ENCODE data around the gene APOO. TPM values are rescaled to one million over a fixed set of nuclear protein-coding genes. Genes with fewer than 3 reads are reported as not detected.
"Not testable (repeated sequence)": the region's sequence is repeated elsewhere in the genome, so short reads cannot be mapped to it uniquely, and the experiment has no call there.

The APOO gene
- total RNA-seq, 1 donor from 2014 or later: 38.6 TPM

DNA sequence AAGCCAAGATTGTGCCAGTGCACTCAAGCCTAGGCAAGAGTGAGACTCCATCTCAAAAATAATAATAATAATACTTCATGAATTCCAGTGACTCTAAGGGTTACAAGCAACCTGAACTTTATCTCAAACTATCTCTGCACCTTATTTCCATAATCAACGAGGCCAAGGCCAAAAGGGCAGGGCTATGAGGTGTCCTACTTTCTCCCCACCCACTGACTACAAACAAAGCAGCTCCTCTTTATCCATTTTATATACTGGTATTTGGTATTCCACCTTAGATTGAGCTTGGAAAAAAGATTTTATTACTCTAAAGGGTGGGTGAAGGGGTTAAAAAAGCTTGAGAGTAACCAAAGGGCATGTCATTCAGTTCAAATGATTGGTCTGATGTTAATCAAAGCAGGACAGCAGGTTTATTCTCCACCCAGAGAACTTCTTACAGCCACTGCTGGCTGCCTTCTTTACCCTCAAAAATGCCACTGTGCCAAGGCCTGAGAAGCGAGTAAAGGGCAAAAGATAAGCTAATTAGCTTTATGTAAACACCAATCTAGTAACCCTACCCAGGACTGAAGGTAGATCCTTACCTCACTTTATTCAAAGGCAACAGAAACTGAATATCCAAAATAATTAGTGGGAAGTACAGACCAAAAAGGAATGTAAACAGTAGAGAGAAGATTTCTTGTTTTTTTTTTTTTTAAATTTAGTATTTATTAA lies 28.2 kb downstream of the APOO start:
- no peak for ATAC-seq
- DNase-seq (ENCODE audit: low spot score): no peak
- intact Hi-C loops (cut with DNase I): no loop called here

DNA sequence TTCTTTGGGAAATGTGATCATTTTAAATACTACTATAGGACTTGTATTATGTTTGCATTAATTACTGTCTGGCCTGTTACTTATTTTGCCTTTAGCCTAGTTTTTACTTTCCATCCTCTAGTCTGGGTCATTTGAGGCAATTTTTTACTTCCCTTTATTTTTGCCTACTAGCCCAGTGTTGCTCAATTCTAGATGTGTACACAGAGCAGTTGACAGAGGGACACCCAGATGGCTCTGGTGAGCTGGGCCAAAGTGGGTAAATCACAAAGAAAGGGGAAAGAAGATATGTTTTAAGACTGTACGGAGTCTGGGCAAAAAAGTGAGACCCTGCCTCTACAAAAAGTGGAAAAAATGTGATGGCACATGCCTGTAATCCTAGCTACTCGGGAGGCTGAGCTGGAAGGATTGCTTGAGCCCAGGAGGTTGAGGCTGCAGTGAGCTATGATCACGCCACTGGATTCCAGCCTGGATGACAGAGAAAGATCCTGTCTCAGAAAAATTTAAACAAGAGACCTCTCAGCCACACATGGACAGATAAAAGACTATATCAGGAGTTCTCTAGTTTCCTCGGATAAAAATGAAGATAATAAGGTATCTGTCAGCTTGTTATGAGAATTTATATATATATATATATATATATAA lies 35.7 kb downstream of the APOO start:
- ATAC-seq: peak; percentile 61
- DNase-seq (ENCODE audit: low spot score): no peak
- intact Hi-C loops (cut with DNase I): no loop called here

DNA sequence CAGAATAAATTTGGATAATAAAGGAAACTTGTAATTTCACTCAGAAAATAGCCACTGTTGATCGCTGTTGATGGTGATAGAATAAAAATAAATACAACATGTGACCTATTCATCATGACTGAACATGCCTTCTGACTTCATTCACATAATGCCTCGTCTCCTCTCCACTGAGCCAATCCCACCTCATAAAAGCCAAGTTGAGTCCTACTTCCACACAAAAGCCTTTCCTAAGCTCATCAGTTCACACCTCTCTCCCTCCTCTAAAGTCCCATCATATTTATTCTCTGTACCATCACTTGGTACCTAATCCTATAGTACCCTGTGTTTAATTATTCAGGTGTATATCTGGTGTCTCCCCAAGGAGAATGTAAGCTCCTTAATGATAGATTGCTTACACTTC lies 37.7 kb downstream of the APOO start:
- DNase-seq (ENCODE audit: low spot score): no peak
- no peak for ATAC-seq
- intact Hi-C loops (cut with DNase I): no loop called here

DNA sequence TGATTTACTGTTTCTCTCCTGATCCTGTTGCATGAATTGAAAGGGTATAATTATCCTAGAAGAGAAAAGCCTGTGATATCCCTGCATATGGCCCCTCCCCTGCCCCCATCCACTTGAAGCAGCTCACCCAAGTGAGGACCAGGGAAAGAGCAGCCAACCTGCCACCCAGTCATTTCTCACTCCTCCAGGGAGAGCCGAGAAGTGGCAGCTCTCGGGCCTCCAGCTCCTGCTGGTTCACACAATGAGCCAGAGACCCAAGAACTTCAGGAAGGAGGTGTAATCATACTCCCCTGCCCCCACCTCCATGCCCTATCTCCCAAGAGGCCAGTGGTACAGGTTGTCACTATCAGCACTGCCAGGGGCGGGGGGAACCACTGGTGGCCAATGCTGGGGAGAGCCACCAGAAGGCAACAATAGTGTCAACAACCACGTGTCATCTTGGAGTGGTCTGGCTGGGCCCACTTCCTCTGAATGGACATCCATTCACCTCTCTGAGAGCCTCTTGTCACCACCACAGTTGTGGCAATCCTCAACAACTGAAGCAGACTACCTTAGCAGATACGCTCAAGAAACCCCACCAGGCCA lies 42.9 kb downstream of the APOO start:
- ATAC-seq: no peak
- intact Hi-C loops (cut with DNase I): no loop called here

DNA sequence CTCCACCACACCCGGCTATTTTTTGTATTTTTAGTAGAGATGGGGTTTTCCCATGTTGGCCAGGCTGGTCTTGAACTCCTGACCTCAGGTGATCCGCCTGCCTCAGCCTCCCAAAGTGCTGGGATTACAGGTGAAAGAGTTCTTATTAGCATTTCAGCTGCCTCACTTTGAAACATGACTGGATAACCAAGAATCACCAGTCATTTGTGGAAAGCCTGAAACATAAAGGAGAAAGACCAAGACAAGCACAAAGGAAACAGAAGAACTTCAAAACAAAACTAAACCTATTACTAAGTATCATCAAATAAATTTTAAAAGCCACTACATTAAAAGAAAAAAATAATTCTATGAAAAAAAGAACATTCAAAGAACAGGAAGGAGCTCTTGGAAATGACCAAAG lies 45.8 kb downstream of the APOO start:
- ATAC-seq; intact Hi-C loops (cut with DNase I); DNase-seq (ENCODE audit: low spot score): not testable (repeated sequence)

More for the DNA sequence above, 42.9 kb downstream of the APOO start:
- DNase-seq (ENCODE audit: low spot score): no peak

DNA sequence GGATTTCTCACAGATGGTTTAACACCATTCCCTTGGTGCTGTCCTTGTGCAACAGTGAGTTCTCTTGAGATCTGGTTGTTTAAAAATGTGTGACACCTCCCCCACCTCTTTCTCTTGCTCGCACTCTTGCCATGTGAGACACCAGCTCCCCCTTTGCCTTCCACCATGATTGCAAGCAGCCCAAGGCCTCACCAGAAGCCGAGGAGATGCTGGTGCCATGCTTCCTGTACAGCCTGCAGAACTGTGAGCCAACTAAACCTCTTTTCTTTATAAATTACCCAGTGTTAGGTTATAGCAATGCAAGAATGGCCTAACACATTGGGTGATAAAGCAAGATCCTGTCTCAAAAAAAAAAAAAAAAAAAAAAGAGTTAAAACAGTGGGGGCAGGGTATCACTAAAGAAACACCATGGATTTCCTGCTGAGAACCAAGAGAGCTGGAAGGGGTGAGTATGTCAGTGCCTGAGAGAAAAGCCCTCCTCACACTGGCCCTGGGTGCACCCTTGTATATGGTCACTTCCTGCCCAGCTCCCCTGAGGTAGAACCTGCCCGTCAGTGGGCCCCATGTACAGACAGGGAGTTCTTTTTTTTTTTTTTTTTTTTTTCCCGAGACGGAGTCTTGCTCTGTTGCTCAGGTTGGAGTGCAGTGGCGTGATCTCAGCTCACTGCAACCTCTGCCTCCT lies 46.4 kb downstream of the APOO start:
- ATAC-seq: no peak
- intact Hi-C loops (cut with DNase I): no loop called here
- no peak for DNase-seq (ENCODE audit: low spot score)

DNA sequence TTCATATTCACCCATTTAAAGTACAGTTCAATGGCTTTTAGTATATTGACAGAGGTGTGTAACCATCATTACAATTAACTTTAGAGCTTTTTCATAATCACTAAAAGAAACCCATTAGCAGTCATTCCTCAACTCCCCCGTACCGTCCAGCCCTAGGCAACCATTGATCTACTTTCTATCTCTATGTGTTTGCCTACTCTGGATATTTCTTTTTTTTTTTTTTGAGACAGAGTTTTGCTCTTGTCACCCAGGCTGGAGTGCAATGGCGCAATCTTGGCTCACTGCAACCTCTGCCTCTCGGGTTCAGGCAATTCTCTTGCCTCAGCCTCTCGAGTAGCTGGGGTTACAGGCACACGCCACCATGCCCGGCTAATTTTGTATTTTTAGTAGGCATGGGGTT lies 48.5 kb downstream of the APOO start:
- intact Hi-C loops (cut with DNase I); DNase-seq (ENCODE audit: low spot score); ATAC-seq: not testable (repeated sequence)

DNA sequence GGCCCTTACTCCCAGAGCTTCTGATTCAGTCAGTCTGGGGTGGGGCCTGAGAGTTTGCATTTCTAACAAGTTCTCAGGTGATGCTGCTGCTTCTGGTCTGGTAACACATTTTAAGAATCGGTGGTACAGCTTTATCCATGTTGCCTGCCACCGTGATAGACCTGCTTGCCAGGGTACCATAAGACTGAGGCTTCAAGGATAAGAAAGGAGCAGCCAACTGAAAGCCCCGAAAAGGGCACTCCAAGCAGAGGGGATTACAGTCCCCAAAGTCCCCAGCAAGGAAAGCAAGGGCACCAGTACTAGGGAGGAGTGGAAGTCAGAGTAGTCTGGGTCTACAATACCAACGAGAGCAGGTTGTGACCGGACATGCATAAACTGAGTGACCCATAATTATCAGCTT lies 49.8 kb downstream of the APOO start:
- intact Hi-C loops (cut with DNase I): no loop called here
- ATAC-seq: no peak
- DNase-seq (ENCODE audit: low spot score): no peak

DNA sequence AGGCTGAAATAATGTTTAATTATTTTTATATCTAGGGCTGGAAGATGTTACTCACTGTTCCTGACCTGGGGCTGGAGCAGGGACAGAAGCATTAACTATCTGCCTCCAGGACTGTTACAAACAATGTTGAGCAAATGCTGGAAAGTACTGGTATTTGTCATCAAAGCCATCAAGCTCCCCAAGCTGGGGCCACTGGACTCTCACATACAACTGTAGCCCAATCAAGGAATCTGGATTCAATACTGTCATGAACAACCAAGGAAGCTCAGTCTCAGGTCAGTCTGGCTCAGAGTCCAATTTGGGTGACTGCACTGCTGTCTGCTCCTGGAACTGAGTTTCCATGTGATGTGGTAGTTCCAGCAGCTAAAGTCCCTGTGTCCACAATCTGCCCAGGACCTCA lies 50.4 kb downstream of the APOO start:
- no peak for ATAC-seq

DNA sequence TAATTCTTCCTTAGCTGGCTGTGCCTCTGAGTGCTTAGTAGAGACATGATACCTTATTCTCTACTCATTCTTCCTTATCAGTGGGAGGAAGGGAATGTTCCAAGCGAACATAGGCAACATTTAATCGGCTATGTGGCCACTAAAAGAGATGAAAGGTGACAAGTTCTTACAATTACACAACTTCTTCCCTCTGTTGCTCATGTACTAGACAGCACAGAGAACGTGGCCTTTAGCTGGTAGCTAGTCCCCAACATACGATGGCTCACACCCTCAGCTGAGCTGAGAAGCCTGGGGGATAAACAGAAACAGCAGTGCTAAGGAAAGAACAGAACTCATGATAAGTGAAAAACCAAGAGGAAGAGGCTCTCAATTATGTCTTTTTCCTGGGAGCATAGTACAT lies 52.2 kb downstream of the APOO start:
- intact Hi-C loops (cut with DNase I): no loop called here
- no peak for ATAC-seq
- no peak for DNase-seq (ENCODE audit: low spot score)

More for the DNA sequence above, 50.4 kb downstream of the APOO start:
- intact Hi-C loops (cut with DNase I): no loop called here
- no peak for DNase-seq (ENCODE audit: low spot score)

DNA sequence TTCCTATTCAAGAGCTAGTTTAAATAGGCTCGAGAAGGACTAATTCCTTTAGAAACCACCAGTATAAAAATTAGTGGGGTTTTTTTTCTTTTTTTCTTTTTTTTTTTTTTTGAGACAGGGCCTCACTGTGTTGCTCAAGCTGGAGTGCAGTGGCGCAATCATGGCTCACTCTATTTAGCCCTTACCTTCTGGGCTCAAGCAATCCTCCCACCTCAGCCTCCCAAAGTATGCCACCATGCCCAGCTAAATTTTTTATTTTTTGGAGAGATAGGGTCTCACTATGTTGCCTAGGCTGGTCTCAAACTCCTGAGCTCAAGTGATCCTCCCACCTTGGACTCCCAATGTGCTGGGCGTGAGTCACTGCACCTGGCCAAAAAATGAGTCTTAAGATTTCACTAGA lies 52.8 kb downstream of the APOO start:
- ATAC-seq: no peak
- no peak for DNase-seq (ENCODE audit: low spot score)
- intact Hi-C loops (cut with DNase I): no loop called here

DNA sequence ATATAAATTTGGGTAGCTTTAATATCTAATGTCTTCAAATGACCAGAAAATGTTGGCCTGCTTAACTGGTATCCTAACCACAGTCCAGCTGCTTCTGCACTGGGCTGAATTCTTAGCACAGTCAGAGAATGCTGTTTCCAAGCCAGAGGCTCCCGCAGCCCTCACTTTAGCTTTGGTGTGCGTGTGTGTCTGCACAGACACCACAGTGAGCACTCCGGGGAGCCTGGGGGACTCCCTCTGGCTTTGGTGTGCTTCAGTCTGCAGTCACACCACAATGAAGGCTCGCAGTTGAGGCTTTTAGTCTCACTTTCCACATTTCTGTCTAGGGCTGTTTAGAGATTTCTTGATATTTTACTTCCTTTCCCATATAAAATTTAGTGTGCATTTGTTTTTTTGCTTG lies 53.6 kb downstream of the APOO start:
- intact Hi-C loops (cut with DNase I): no loop called here
- ATAC-seq: no peak
- no peak for DNase-seq (ENCODE audit: low spot score)

DNA sequence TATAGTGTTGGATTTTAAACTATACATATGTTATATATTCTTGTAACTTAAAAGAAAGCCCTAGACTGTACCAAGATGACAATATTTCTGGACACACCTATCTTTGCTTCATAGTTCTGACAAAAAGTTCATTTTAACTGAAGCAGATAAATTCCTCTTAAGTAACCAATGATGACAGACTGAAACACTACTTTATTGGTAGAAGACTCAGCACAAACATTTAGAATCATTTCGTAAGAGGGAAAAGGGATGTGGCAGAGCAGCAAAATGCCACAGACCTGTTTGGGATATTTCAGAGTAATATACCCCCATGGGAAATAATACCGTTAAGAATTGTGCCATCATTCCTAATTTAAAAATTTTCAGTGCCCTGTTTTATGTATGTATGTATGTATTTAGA lies 56.2 kb downstream of the APOO start:
- ATAC-seq (no peak), DNase-seq (ENCODE audit: low spot score) (no peak)
- intact Hi-C loops (cut with DNase I): no loop called here

DNA sequence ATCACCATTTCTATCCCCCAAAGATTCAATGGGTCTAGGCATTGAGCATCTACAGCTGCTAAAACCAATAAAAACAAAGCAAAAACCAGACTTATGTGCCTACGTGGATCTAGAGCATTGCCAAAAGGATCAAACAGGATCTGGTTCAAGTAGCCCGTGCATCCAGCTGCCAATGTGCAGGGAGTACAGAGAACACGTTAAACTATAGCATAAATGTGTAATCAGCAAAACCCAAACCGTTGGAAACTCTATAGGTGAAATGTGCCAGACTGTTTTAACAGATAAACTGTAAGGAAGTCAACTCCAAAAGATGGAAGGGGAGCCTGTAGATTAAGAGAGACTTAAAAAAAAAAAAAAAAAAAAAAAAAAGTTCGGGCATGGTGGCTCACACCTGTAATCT lies 58.5 kb downstream of the APOO start:
- ATAC-seq (no peak), DNase-seq (ENCODE audit: low spot score) (no peak)
- intact Hi-C loops (cut with DNase I): no loop called here

DNA sequence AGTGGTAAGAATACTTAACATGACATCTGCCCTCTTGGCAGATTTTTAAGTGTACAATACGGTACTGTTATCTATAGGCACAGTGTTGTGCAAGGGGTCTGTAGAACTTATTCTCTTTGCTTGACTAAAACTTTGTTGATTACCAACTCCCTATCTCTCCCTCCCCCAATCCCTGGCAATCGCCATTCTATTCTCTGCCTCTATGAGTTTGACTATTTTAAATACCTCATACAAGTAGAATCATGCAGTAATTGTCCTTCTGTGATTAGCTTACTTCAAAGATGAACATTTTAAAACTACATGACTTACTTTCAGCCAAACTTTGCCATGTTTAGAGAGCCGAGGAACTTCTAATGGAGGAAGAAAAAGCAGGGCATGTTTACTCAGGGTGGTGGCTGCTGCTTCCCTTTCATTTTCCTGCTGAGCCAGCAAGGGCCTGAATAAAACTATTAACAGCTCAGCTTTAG lies 62.4 kb downstream of the APOO start:
- intact Hi-C loops (cut with DNase I): no loop called here
- DNase-seq (ENCODE audit: low spot score) (no peak), ATAC-seq (peak; percentile 53)

DNA sequence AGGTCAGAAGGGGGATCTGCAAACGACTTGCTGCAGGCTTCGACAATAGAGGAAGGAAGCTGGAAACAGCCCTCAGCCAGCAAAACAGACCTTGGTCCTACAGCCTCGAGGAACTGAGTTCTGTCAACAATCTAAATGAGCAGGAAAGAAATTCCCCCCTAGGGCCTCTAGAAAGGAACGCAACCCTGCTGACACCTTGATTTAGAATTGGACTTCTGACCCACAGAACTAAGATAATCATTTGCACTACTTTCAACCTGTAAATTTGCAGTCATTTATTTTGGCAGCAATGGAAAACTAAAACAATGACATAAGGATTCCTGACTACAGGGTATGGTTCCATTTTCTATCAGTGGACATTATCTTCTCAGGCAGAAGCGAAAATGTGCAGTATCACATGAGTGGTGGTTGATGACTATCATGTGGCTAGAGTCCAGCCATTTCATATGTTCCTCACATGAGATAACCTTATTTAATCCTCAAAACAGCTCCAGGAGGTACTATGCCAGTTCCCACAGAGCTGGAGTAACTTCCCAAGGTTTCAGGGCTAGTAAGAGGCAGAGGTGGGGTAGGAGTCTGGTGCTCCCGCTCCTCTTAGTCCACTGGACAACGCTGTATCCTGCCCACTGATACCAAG lies 63.1 kb downstream of the APOO start:
- ATAC-seq (peak; percentile 74), DNase-seq (ENCODE audit: low spot score) (no peak)
- intact Hi-C loops (cut with DNase I): no loop called here

DNA sequence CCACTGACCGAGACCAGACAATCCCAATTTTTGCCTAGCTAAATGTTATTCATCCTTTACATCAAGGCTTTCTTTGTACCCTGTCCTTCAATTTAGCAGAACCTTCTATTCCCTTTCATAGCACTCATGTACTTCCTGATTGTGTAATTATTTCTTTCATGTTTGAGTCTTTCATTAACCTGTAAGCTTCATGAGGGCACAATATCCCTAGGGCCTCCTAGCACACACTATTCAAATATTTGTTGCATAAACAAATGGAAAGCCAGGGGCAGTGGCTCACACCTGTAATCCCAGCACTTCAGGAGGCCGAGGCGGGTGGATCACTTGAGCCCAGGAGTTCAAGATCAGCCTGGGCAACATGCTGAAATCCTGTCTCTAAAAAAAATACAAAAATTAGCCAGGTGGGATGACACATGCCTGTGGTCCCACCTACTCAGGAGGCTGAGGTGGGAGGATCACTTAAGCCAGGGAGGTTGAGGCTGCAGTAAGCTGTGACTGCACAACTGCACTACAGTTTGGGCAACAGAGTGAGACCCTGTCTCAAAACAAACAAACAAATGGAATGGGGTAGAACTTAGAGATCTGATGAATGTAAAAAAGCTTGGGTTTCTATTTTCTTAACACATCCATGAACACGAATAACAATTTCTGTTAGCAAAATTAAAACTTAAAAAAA lies 65.8 kb downstream of the APOO start:
- intact Hi-C loops (cut with DNase I): no loop called here
- no peak for DNase-seq (ENCODE audit: low spot score)
- ATAC-seq: no peak

DNA sequence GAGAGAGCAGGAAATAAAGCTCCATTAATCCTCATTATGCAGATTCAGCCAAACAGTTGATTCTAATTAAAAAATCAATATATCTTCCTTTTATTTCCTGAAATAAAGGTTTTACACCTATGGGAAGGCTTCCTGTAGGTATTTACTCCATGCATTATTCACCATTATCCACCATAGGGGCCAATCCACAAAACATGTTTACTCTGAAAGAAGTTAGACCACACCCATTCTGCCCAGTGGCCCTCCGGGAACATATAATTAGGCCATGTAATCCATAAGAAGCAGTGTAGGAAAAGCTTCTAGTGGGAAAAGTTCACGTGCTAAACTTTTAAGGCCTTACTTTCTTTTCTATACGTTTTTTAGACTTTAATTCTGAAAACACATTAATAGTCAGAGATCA lies 67.1 kb downstream of the APOO start:
- intact Hi-C loops (cut with DNase I): no loop called here
- ATAC-seq: no peak
- DNase-seq (ENCODE audit: low spot score): no peak

DNA sequence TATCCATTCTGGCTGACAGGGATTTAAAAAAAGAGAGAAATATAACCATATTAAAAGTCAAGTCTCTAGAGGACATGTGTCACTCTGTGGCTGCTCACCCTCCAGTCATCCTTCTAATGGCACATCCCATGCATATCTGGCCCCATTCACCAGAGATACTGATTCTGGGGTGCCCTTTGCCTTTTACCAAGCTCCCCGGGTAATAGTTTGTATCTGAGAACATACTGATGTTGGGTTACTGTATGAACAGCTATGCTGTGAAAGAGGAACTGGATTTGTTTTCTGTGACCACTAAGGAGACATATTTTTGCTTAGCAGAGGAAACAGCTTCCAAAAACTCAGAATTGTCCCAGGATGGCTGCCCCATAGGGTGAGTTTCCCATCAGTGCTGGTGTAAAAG lies 68.8 kb downstream of the APOO start:
- intact Hi-C loops (cut with DNase I): no loop called here
- ATAC-seq (no peak), DNase-seq (ENCODE audit: low spot score) (no peak)
